Cortex of kidney (tissue), 1 donor: ENCODE data around the gene RBBP5.
"Not testable (repeated sequence)": the region's sequence is repeated elsewhere in the genome, so short reads cannot be mapped to it uniquely, and the experiment has no call there.

Experiments
- DNase-seq: peaks from one replicate; lab custom pipeline; 2025; lab: John Stamatoyannopoulos, UW

RBBP5 gene

GRCh38 chr1:205121660-205122488 lies at the start of gene RBBP5:
RBBP5 (minus strand) TSS chr1:205121978; CDS start chr1:205121873, 105 bp downstream.
- peak; percentile 7 for DNase-seq

- DNase-seq, result no peak
Observed at GRCh38 chr1:205171369-205171768, 49.6 kb upstream of the RBBP5 start.

- no peak for DNase-seq
Observed at GRCh38 chr1:205170532-205171269, 48.9 kb upstream of the RBBP5 start.

- DNase-seq, result no peak
Observed at GRCh38 chr1:205169248-205169647, 47.5 kb upstream of the RBBP5 start.

- DNase-seq, result no peak
Observed at GRCh38 chr1:205168291-205168690, 46.5 kb upstream of the RBBP5 start.

GRCh38 chr1:205162301-205162700 lies 40.5 kb upstream of the RBBP5 start:
- no peak for DNase-seq

- DNase-seq, result no peak
Observed at GRCh38 chr1:205161076-205161475, 39.3 kb upstream of the RBBP5 start.

GRCh38 chr1:205158048-205158616 lies 36.4 kb upstream of the RBBP5 start:
- DNase-seq, result no peak

GRCh38 chr1:205155665-205156377 lies 34.0 kb upstream of the RBBP5 start:
- DNase-seq, result not testable (repeated sequence)

GRCh38 chr1:205152505-205152904 lies 30.7 kb upstream of the RBBP5 start:
- no peak for DNase-seq

GRCh38 chr1:205150651-205151428 lies 29.1 kb upstream of the RBBP5 start:
- DNase-seq, result no peak

GRCh38 chr1:205147191-205147835 lies 25.5 kb upstream of the RBBP5 start:
- no peak for DNase-seq

GRCh38 chr1:205144751-205145150 lies 23.0 kb upstream of the RBBP5 start:
- no peak for DNase-seq

GRCh38 chr1:205144046-205144720 lies 22.4 kb upstream of the RBBP5 start:
- no peak for DNase-seq

GRCh38 chr1:205142102-205142469 lies 20.3 kb upstream of the RBBP5 start:
- no peak for DNase-seq

GRCh38 chr1:205141236-205142101 lies 19.7 kb upstream of the RBBP5 start:
- no peak for DNase-seq

- no peak for DNase-seq
Observed at GRCh38 chr1:205140113-205140512, 18.3 kb upstream of the RBBP5 start.

GRCh38 chr1:205137901-205138300 lies 16.1 kb upstream of the RBBP5 start:
- no peak for DNase-seq

- DNase-seq, result no peak
Observed at GRCh38 chr1:205133287-205133686, 11.5 kb upstream of the RBBP5 start.
